ENCODE results near the gene RPL13. TPM values are rescaled to one million over a fixed set of nuclear protein-coding genes. Genes with fewer than 3 reads are reported as not detected.

Gene RPL13
- total RNA-seq, 2 experiments from 2014 or later = 2,153 to 2,209 TPM

- CTCF ChIA-PET = interaction anchor here (1.1 to 2.0 kb wide), 2 partner anchors 139 to 228 kb away, joined by 3 to 5 read pairs; no protein-coding TSS in a partner anchor
- peak overlapping the region; percentile 87 for H3K4me3 Mint-ChIP-seq
Observed at GRCh38 chr16:89561142-89561883, 831 bp downstream of the RPL13 start.

GRCh38 chr16:89561884-89562599 is 1.6 kb downstream of the RPL13 start:
- Mint-ChIP-seq H3K27ac (peak overlapping the region; percentile 89), H3K36me3 (peaks cover 39% of the 10 kb centered on the region), H3K4me1 (peaks cover 64% of the 10 kb centered on the region), H3K27me3 (no peaks in the 10 kb centered on the region), H3K4me3 (peak overlapping the region; percentile 87), H3K9me3 (ENCODE audit: low read depth) (no peaks in the 10 kb centered on the region)
- CTCF ChIA-PET = interaction anchor here (1.1 to 2.0 kb wide), 2 partner anchors 138 to 229 kb away, joined by 3 to 5 read pairs; no protein-coding TSS in a partner anchor
- ATAC-seq = no peak
- no peak for DNase-seq

More at GRCh38 chr16:89561142-89561883, 831 bp downstream of the RPL13 start:
- peaks cover 70% of the 10 kb centered on the region for H3K4me1 Mint-ChIP-seq
- H3K27me3 Mint-ChIP-seq = no peaks in the 10 kb centered on the region
- H3K27ac Mint-ChIP-seq = peak overlapping the region; percentile 89
- DNase-seq (no peak), ATAC-seq (no peak)
- H3K36me3 Mint-ChIP-seq = peaks cover 40% of the 10 kb centered on the region
- no peaks in the 10 kb centered on the region for H3K9me3 Mint-ChIP-seq (ENCODE audit: low read depth)

- Mint-ChIP-seq H3K4me1 (peaks cover 55% of the 10 kb centered on the region), H3K36me3 (peaks cover 39% of the 10 kb centered on the region), H3K9me3 (ENCODE audit: low read depth) (no peaks in the 10 kb centered on the region), H3K4me3 (peak overlapping the region; percentile 87), H3K27me3 (no peaks in the 10 kb centered on the region), H3K27ac (no peak overlapping the region)
- CTCF ChIA-PET = interaction anchor here (1.3 to 2.0 kb wide), 2 partner anchors 137 to 297 kb away, joined by 3 to 5 read pairs; no protein-coding TSS in a partner anchor
- DNase-seq = no peak
- ATAC-seq = no peak
Observed at GRCh38 chr16:89562939-89563338, 2.5 kb downstream of the RPL13 start.

GRCh38 chr16:89563639-89564392 is 3.3 kb downstream of the RPL13 start:
- Mint-ChIP-seq H3K4me3 (no peak overlapping the region), H3K27ac (peak overlapping the region; percentile 57), H3K27me3 (no peaks in the 10 kb centered on the region), H3K36me3 (peaks cover 39% of the 10 kb centered on the region), H3K9me3 (ENCODE audit: low read depth) (no peaks in the 10 kb centered on the region), H3K4me1 (peaks cover 55% of the 10 kb centered on the region)
- CTCF ChIA-PET = interaction anchor here (1.3 kb wide), 1 partner anchor 296 kb away, joined by 3 read pairs; no protein-coding TSS in a partner anchor
- DNase-seq = no peak
- no peak for ATAC-seq

- no peaks in the 10 kb centered on the region for H3K9me3 Mint-ChIP-seq (ENCODE audit: low read depth)
- no peaks in the 10 kb centered on the region for H3K27me3 Mint-ChIP-seq
- no peak overlapping the region for H3K4me3 Mint-ChIP-seq
- DNase-seq (no peak), ATAC-seq (no peak)
- CTCF ChIA-PET = interaction anchor here (1.4 kb wide), 2 partner anchors 15 to 25 kb away, joined by 4 read pairs; no protein-coding TSS in a partner anchor
- peaks cover 49% of the 10 kb centered on the region for H3K4me1 Mint-ChIP-seq
- H3K36me3 Mint-ChIP-seq = peaks cover 39% of the 10 kb centered on the region
- H3K27ac Mint-ChIP-seq = peak overlapping the region; percentile 57
Observed at GRCh38 chr16:89564476-89565255, 4.2 kb downstream of the RPL13 start.

- Mint-ChIP-seq H3K27ac (no peak overlapping the region), H3K36me3 (peaks cover 39% of the 10 kb centered on the region), H3K9me3 (ENCODE audit: low read depth) (no peaks in the 10 kb centered on the region), H3K4me3 (no peak overlapping the region), H3K4me1 (peaks cover 47% of the 10 kb centered on the region), H3K27me3 (no peaks in the 10 kb centered on the region)
- DNase-seq (no peak), ATAC-seq (no peak)
- CTCF ChIA-PET = interaction anchor here (1.4 to 1.5 kb wide), 3 partner anchors 16 to 24 kb away, joined by 3 to 4 read pairs (median 4); no protein-coding TSS in a partner anchor
Observed at GRCh38 chr16:89565256-89565505, 4.7 kb downstream of the RPL13 start.

- peak; percentile 68 for DNase-seq
- Mint-ChIP-seq H3K4me3 (peak overlapping the region; percentile 26), H3K27me3 (no peaks in the 10 kb centered on the region), H3K27ac (no peak overlapping the region), H3K9me3 (ENCODE audit: low read depth) (no peaks in the 10 kb centered on the region), H3K4me1 (peaks cover 47% of the 10 kb centered on the region), H3K36me3 (peaks cover 39% of the 10 kb centered on the region)
- ATAC-seq = peak; percentile 55
- CTCF ChIA-PET = interaction anchor here (0.6 to 1.5 kb wide), 5 partner anchors 16 to 134 kb away, joined by 3 to 4 read pairs (median 4); no protein-coding TSS in a partner anchor
Observed at GRCh38 chr16:89565506-89566372, 5.3 kb downstream of the RPL13 start.

- H3K9me3 Mint-ChIP-seq (ENCODE audit: low read depth) = no peaks in the 10 kb centered on the region
- peaks cover 7% of the 10 kb centered on the region for H3K27me3 Mint-ChIP-seq
- no peak overlapping the region for H3K27ac Mint-ChIP-seq
- CTCF ChIA-PET = no interaction called here
- no peak overlapping the region for H3K4me3 Mint-ChIP-seq
- no peak for ATAC-seq
- peaks cover 21% of the 10 kb centered on the region for H3K36me3 Mint-ChIP-seq
- peaks cover 34% of the 10 kb centered on the region for H3K4me1 Mint-ChIP-seq
- DNase-seq = no peak
Observed at GRCh38 chr16:89567656-89568594, 7.4 kb downstream of the RPL13 start.

GRCh38 chr16:89569506-89570341 is 9.2 kb downstream of the RPL13 start:
- no peak for DNase-seq
- H3K36me3 Mint-ChIP-seq = peaks cover 4% of the 10 kb centered on the region
- H3K27me3 Mint-ChIP-seq = peaks cover 19% of the 10 kb centered on the region
- no peak overlapping the region for H3K4me3 Mint-ChIP-seq
- H3K4me1 Mint-ChIP-seq = peaks cover 16% of the 10 kb centered on the region
- no peak for ATAC-seq
- no peaks in the 10 kb centered on the region for H3K9me3 Mint-ChIP-seq (ENCODE audit: low read depth)
- CTCF ChIA-PET = no interaction called here
- H3K27ac Mint-ChIP-seq = no peak overlapping the region

GRCh38 chr16:89570342-89570923 is 10.0 kb downstream of the RPL13 start:
- Mint-ChIP-seq H3K9me3 (ENCODE audit: low read depth) (no peaks in the 10 kb centered on the region), H3K27me3 (peaks cover 19% of the 10 kb centered on the region), H3K4me1 (peaks cover 9% of the 10 kb centered on the region), H3K27ac (no peak overlapping the region), H3K36me3 (no peaks in the 10 kb centered on the region), H3K4me3 (no peak overlapping the region)
- ATAC-seq (no peak), DNase-seq (no peak)
- CTCF ChIA-PET = no interaction called here
